CD4-positive, alpha-beta T cell treated with Interleukin-17A for 4 hours (primary cell): ENCODE results near the gene BDKRB2.

Source experiments
- DNase-seq: peaks from one replicate; pipeline ENCODE4 v3.0.0-alpha.2; 2020; ENCODE audit warnings: mixed read lengths

BDKRB2 gene

DNA sequence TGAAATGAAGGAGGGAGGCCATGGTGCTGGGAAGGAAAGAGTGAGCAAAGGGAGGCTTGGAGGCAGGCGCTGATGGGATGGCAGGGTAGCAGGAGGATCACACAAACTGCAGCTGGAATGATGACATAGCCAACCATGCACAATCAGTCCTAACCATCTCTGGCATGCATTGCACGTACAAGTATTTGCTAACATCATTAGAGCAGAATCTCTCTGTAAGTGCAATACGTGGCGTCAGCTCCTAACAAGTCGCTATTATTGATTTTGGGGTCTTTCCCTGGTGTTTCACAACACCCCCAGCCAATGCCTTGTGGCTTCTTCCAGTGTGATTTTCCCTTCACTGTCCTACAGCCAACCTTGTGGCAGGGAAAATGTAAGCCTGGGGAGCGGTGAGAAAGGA is 69.9 kb downstream of the BDKRB2 start:
- no peak for DNase-seq

DNA sequence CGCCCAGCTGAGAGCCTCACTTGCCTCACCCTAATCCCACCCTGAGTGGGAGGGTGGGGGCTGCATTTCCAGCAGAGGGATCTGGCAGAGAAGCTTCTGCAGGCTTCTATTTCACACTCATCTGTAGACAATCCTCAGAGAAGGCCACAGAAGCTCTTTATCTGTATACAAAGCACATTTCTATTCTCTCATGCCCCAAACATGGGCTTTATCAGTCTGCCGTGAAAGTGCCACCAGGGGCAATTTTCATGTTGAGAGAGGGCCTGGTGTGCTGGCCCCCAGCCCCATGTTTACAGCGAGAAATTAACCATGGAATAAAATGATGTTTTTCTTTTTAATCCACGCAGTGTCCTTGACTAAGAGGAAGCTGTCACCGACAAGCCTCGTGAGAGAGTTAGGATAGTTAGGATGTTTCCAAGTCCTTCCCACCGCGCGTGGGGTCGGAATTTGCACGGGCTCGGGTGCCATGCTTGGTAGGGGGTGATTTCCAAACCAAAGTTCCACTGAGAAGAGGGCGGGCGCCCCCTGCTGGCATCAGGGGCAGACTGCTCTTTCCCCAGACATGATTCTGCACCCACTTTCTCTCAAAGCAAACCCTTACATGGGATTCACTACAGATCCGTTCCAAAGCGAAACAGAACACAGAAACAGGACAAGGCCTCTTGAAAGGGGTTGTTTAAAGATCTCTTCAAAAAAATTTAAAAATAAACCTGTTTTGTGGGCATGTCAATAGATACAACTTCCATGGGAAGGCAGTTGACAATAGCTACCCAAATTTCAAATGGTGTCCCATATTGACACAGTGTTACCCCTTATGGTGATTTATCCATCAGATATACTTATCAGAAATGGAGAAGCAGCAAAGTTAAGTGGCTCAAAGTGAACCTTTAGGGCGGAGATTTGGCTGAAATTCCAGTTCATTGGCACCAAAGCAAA is 70.8 kb downstream of the BDKRB2 start:
- DNase-seq = peak; percentile 85

- no peak for DNase-seq
Measured at GRCh38 chr14:96277890-96278289, 73.3 kb downstream of the BDKRB2 start.

DNA sequence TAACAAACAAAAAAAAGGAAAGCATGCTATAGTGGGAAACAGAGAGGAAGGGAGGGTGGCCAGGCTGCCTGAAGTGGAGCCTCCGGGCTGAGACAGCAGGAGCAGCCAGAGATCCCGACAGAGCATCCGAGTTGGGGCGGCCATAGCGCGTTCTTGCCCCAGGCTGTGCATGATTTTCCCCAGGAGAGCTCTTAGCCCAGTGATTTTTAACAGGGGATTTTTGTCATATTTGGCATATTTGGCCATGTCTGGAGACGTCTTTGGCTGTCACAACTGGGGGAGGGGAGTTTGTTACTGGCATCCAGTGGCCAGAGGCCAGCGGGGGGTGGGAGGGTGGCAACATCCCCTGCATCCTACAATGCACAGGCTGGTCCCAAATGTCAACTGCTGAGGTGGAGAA is 74.9 kb downstream of the BDKRB2 start:
- no peak for DNase-seq

DNA sequence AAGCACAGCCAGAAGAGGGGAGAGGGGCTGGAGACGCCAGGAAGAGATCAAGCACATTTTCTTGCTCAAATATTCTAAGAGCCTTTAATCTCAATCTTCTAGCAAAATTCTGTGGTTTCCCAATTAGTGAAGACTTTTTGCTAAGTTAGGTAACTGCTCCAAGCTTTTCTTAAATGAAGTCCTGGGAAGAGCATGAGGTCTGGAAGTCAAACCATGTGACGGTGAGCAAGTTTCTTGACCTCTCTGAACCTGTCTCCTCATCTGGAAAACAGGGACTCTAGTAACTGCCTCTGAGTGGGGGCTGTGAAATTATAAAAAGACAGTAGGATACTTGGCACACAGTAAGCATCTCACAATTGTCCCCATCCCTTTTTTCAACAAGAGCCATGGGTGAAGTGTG is 75.5 kb downstream of the BDKRB2 start:
- no peak for DNase-seq

- DNase-seq = no peak
Measured at GRCh38 chr14:96281486-96281885, 76.8 kb downstream of the BDKRB2 start.

DNA sequence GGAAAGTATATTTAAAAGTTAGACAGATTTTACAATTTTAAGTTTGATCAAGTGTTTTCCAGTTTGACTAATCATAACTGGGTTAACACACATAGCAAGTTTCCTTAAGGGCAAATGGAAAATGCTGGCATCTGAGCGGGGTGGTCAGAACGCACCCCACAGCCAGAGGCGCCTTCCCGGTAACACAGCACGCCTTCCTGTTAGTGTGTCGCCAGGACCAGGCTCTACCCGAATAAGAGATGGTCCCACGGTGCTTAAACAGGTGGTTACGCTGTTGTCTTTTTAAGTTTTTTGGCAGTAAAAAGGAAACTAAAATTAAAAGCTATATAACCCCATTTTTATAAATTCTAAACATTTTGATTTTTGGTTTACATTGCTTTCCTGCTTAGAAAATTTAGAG is 79.4 kb downstream of the BDKRB2 start:
- no peak for DNase-seq

GRCh38 chr14:96284430-96284829 is 79.8 kb downstream of the BDKRB2 start:
- DNase-seq = no peak

GRCh38 chr14:96285667-96286066 is 81.0 kb downstream of the BDKRB2 start:
- no peak for DNase-seq

- DNase-seq = no peak
Measured at GRCh38 chr14:96286251-96286650, 81.6 kb downstream of the BDKRB2 start.

GRCh38 chr14:96287856-96288255 is 83.2 kb downstream of the BDKRB2 start:
- DNase-seq = no peak
